Brain microvascular endothelial cell (primary cell): Measurements from ENCODE around the gene NPFFR1.
A peak's percentile ranks its signal among the peaks of the same experiment; 100 is the strongest.
"Not testable (repeated sequence)": the region's sequence is repeated elsewhere in the genome, so short reads cannot be mapped to it uniquely, and the experiment has no call there.

ENCODE experiments used
- DNase-seq: peaks from one replicate; pipeline ENCODE4 v3.0.0-alpha.2; 2020
- H3K27ac ChIP-seq: fragments of 250-450 bp; sonication (Bioruptor Pico); 2 replicates; pipeline ENCODE4 v1.5.1; 2020; ENCODE audit warnings: mild to moderate bottlenecking, moderate library complexity
- H3K27me3 ChIP-seq: fragments of 250-450 bp; sonication (Bioruptor Pico); replicated peaks from 2 replicates; pipeline ENCODE4 v1.5.1; 2020; ENCODE audit warnings: mild to moderate bottlenecking
- H3K36me3 ChIP-seq: fragments of 250-450 bp; sonication (Bioruptor Pico); replicated peaks from 2 replicates; pipeline ENCODE4 v1.5.1; 2020; ENCODE audit warnings: mild to moderate bottlenecking
- H3K4me3 ChIP-seq: 2 replicates; pipeline ENCODE4 v1.5.1; 2011; ENCODE audit warnings: low read depth, mild to moderate bottlenecking, control low read depth, low read length, moderate library complexity
- in situ Hi-C: cut with HindIII; loops from 2 replicates; pipeline ENCODE4 v1.10.0; 2017; ENCODE audit warnings: low sequenced_read_pairs, low pct_ligation_motif_present
- TF ChIP-seq, protein P1 (sequence below): IDR thresholded peaks from 2 replicates; pipeline ENCODE4 v1.5.1; 2011; ENCODE audit warnings: low read depth, mild to moderate bottlenecking, moderate library complexity, low read length, control low read depth, inconsistent platforms; ENCODE audit errors: missing control alignments

Gene NPFFR1

GRCh38 chr10:70258216-70258615, 25.6 kb downstream of the NPFFR1 start:
- no peaks in the 10 kb centered on the region for H3K36me3 ChIP-seq
- no peak overlapping the region for H3K4me3 ChIP-seq
- TF ChIP-seq, protein P1, sequence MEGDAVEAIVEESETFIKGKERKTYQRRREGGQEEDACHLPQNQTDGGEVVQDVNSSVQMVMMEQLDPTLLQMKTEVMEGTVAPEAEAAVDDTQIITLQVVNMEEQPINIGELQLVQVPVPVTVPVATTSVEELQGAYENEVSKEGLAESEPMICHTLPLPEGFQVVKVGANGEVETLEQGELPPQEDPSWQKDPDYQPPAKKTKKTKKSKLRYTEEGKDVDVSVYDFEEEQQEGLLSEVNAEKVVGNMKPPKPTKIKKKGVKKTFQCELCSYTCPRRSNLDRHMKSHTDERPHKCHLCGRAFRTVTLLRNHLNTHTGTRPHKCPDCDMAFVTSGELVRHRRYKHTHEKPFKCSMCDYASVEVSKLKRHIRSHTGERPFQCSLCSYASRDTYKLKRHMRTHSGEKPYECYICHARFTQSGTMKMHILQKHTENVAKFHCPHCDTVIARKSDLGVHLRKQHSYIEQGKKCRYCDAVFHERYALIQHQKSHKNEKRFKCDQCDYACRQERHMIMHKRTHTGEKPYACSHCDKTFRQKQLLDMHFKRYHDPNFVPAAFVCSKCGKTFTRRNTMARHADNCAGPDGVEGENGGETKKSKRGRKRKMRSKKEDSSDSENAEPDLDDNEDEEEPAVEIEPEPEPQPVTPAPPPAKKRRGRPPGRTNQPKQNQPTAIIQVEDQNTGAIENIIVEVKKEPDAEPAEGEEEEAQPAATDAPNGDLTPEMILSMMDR, result no peak
- in situ Hi-C loops, result no loop called here
- no peak overlapping the region for H3K27ac ChIP-seq
- H3K27me3 ChIP-seq, result peaks cover 17% of the 10 kb centered on the region
- DNase-seq, result no peak

GRCh38 chr10:70257816-70258215, 26.0 kb downstream of the NPFFR1 start:
- H3K4me3 ChIP-seq, H3K27ac ChIP-seq, DNase-seq, in situ Hi-C loops, H3K36me3 ChIP-seq: not testable (repeated sequence)
- H3K27me3 ChIP-seq, result peaks cover 17% of the 10 kb centered on the region

- Histone ChIP-seq H3K27me3 (peaks cover 17% of the 10 kb centered on the region), H3K4me3 (no peak overlapping the region), H3K27ac (no peak overlapping the region), H3K36me3 (no peaks in the 10 kb centered on the region)
- TF ChIP-seq, protein P1, result no peak
- in situ Hi-C loops, result no loop called here
- DNase-seq, result no peak
Measured at GRCh38 chr10:70256463-70256862, 27.3 kb downstream of the NPFFR1 start.

DNA sequence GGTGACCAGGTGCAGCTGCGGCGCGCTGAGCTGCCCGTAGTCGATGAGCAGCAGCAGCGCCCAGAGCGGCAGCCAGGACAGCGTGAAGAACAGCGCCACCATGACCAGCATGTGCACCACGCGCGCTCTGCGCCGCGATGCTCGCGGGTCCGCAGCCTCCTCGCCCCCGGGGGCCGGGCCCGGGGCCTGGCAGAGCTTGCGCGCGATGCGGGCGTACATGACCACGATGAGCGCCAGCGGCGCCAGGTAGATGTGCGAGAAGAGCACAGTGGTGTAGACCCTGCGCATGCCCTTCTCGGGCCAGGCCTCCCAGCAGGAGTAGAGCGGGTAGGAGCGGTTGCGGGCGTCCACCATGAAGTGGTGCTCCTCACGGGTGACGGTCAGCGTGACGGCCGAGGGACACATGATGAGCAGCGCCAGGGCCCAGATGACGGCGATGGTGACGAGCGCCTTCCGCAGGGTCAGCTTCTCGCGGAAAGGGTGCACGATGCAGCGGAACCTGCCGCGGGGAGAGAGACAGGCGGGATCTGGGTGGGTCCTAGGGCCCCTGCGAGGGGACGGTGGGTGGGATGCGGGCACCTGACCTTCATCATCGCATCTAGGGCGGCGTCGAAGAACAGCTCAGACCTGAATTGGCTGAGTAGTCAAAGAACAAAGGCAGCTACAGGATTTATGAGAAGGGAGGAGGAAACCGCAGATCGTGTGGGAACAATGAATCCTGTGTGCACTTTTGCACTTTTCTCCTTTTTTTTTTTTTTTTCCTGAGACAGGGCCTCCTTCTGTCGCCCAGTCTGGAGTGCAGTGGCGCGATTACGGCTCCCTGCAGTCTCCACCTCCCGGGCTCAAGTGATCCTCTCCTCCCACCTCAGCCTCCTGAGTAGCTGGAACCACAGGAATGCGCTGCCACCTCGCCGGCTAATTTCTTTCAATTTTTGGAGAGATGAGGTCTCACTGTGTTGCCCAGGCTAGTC, 28.2 kb downstream of the NPFFR1 start:
- TF ChIP-seq, protein P1, result peak; percentile 6
- DNase-seq, result no peak
- Histone ChIP-seq H3K36me3 (no peaks in the 10 kb centered on the region), H3K4me3 (peak overlapping the region; percentile 20), H3K27ac (no peak overlapping the region), H3K27me3 (peaks cover 17% of the 10 kb centered on the region)
- in situ Hi-C loops, result no loop called here

DNA sequence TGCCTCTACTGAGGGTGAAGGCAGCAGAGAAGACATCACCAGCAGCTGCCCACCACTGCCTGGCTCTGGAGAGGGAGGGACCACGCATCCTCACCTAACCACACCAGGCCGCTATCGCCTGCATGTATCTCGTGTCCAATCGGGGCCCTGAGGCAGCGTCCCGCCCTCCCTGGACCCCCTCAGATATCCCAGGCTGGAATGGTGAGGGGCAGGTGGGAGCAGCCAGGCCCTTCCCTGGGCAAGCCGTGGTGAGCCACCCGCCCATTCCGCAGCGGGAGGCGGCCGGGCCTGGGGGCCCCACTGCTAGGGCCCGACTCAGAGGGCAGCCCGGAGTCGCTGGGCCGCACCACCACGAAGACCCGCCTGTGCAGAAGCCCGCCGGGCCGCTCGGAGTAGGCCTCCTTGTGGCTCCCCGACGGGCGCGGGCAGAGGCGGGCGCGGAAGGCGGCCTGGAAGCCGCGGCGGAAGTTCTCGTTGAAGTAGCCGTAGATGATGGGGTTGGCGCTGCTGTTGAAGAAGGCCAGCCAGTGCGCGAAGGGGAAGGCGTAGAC, 29.0 kb downstream of the NPFFR1 start:
- Histone ChIP-seq H3K27me3 (peaks cover 17% of the 10 kb centered on the region), H3K27ac (no peak overlapping the region), H3K4me3 (no peak overlapping the region), H3K36me3 (no peaks in the 10 kb centered on the region)
- TF ChIP-seq, protein P1, result no peak
- in situ Hi-C loops, result no loop called here
- no peak for DNase-seq
